Endometrium (tissue), 2 donors: ENCODE results near the gene PHF2.

ENCODE experiments used
- FAIRE-seq: peaks from 2 replicates; lab custom pipeline; 2012; peaks lifted over from hg19 to GRCh38; lab: Jason Lieb, UNC
- donor health status: control.
- donor health status: control.

The PHF2 gene

DNA sequence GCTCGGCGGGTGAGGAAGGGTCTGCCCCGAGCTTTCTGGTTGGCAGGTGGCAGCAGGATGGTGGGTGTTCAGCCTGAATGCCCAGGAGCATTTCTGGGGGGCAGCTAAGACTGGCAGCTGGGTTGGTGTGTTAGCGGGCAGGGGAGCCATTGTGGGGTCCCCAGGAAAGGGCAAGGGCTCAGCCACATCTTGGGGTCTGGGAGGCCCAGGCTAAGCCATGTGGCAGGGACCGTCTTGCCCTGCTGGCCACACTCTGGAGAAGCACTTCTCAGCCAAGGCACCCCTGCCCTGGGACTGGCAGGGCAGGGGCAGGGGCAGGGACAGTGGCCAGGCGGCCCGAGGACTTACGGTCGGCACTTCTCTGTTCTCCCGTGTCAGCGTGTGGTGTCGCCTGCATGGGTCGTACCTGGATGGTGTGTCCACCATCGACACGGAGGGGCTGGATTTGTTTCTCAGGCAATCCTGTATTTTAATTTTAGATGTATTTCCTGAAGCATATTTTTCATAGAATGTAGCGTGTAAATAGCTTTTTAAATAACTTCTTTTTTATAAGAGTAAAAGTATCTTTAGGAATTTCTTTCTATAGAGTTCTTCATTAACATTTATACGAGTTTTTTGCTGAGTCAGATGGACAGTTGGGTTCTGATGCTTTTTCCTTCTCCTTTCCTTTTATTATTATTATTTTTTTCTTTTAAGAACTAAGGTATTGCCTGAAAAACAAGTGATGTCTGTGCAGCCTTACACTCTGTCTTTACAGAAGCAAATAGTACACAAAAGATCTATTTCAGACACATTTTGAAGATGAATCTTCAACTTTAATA, 102.0 kb downstream of the PHF2 start:
- FAIRE-seq: no peak

DNA sequence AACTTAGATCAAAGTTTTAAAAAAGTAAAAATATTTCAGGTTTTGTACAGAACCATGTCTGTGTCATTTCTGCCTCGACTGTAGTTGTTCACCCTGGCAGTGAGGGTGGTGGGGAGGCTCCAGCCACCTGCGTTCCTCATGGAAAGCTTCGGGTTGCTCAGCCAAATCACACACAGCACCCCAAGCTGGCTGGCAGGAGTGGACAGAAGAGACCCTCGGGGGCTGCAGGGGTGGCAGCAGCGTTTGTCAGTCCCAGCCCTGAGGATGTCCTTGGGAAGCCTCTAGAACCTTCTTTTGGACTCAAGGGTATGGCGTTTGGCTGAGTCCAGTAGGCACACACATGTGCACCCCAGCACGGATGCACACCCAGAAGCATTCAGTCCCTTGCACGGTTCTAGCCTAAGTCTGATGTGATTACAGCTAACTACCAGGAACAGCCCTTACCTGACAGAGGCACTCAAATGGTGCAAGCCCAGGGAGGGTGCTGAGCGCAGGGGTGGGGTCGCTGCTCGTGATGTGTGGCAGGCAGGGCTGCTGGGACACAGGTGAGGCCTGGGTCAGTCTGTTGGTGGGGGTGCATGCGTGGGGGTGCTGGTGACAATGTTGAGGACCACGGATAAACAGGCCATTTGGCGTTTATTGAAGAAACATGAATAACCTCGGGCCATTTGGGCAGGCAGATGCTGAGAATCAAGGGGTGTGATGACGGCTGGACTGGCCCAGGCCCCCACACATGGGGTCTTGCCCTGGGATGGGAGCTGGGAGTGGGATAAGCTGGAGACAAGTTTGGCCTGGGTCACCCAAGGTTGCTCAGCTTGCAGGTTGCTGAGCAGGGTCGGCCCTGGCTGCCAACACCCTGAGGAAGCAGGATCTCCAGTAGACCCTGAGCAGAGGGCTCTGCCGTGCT, 103.4 kb downstream of the PHF2 start:
- no peak for FAIRE-seq

DNA sequence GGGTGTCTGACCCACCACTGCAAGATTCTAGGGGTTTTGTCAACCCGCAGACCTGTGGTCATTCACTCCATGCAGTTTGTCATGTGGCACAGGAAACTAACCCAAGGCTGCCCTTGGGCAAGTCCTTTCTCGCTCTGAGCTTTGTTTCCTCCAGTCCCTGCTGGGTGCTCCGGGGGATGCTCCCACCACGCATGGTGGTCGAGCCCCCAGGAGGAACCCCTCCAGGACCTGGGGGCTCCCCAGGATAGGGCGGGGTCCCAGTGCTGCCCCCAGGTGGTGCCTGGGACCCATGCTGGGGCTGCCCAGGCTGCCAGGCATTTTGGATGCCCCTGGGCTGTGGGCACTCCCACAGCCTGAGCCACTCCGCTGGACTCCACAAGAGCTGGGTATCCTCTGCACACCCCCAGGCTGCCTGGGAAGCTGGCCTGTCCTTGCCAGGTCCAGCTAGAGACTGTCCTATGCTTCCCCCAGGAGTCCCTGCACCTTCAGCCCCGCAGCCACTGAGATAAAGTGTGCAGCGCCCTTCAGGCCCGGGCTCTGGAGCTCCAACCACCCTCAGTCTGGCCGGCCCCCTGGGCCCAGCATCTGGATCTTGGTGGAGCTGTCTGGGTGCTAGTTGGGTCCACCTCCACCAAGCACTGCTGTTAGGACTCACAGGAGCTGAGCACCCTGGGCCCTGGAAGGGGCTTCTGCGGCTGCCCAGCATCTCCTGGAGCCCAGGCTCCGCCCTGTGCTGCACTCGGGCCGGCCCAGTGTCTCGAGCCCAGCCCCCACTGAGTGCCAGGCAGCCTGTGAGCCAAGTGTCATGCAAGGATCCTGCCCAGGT, 104.3 kb downstream of the PHF2 start:
- no peak for FAIRE-seq

DNA sequence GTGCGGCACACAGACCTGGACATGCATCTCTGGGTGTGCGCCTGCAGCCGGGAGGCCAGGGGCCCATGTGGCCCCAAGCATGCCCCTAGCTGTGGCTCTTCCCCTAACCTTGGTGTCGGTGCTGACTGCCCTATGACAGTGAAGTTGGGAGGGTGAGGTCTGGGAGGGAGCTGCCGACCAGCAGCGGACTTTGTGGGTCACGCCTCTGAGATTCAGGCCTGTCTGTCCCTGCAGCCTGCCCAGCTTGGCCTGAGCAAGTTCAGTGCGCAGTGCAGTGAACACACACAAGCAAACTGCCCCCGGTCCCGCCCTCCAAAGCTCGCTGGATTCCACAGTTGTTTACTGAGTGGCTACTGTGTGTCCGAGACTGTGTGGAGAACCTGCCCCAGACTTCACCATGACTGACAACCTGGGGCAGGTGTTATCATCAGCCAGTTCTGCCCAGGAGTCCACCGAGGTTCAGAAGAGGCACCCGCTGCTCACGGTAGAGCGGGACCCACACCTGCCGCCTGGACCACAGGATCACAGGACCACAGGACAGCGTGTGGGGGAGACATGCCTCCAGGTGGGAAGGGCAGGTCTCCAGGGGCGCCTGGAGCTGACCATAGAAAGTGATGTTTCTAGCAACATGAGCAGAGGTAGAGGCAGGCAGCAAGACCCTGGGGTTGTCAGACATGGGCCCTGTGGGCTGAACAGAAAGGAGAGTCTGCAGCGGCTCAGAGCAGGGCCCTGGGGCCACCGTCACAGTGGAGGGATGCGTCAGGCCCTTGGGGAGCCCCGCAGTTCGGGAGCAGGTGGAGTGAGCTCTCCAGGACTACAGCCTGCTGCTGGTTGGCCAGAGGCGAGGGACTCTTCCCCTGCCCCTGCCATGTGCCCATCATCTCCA, 105.1 kb downstream of the PHF2 start:
- no peak for FAIRE-seq

DNA sequence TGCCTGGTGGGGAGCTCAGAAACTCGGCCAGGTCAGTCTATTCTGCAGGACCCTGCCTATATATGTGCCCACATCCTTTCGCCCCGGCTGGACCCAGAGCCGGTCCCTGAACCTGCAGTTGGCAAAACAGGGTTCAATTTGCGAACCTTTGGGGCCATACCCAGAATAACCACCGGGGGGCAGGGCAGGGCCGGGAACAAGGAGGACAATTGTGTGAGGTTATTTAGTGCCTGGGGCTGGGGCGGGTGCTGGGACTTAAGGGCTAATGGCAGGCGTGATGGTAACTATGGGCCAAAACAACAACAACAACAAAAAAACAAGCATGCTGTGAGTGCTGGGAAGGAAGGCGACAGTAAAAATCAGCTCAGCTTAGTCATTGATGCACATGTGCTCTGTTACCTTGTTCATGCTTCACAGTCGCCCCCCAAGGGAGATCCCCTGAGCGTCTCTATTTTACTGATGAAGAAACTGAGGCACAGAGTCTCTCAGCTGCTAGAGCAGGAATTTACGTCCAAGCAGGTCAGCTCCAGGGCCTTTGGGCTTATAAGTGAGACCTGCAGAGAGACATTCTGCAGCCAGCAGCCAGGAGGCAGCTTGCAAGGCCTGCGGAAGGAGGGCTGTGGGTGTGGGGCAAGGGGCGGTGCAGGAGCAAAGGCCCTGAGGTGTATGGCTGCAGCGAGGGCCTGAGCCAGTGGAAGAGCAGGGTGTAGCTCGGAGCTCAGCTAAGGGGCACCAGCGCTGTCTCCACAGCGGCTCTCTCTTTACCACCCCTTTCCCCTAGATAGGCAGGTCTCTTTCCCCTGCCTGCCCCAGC, 106.0 kb downstream of the PHF2 start:
- no peak for FAIRE-seq

DNA sequence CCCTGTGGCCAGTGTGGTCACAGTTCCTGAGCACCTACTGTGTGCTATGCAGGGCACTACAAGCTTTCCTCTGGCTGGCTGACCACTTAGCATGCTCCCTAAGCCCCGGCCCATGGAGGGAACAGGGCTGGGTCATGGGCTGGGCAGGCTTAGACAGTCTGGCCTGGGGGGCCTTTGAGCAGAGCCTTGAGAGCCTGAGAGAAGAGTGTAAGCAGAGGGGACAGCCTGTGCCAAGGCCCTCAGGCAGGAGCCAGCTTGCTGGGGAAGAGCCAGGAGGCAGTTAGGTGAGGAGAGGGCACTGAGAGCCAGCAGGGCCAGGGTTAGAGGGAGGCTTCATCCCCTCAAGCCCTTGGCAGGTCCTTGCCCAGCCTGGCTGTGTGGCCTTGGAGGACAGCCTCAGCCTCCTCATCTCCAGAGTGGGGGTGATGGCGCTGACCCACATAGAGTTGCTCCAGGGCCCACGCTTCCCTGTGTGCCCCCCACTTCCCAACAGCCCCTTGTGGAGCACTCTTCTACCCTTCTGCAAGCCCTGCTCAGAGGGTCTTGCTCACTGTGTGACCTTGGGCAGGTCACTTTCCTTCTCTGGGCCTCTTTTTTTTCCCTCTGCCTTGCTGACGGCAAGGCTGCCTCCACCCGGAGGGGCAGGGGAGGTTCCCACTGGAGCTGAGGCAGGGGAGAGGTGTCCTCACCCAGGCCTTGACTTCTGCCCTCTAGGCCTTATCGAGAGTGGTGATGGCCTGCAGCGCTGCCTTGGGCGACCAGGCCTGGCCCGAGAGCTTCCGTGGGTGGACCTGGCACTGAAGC, 107.1 kb downstream of the PHF2 start:
- no peak for FAIRE-seq

DNA sequence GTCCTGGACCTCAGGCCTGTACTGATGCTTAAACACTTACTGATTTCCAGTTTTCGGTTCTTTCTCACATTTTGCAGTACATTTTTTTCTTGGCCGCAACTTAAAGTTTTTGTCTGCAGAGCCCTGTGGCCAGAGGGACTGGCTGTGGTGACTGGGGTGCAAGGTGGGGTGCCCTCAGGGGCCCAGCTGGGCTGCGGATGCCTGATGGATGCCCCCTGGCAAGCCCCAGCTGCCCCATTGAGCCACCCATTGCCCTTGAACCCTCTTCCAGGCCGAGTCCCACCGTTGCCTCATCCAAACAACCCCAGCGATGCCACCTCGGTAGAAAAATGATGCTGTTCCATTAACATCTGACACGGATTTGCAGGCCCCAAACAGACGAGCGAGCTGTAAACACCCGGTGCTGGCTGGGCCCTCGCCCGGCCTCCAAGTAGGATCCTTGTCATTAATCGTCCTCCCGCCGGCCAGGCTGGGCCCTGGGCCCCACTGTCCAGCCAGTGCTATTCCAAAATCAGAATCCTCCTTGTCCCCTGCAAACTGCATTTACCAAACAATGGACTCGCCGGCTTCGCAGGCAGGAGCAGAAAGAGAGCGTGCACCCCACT, 107.9 kb downstream of the PHF2 start:
- FAIRE-seq: no peak

DNA sequence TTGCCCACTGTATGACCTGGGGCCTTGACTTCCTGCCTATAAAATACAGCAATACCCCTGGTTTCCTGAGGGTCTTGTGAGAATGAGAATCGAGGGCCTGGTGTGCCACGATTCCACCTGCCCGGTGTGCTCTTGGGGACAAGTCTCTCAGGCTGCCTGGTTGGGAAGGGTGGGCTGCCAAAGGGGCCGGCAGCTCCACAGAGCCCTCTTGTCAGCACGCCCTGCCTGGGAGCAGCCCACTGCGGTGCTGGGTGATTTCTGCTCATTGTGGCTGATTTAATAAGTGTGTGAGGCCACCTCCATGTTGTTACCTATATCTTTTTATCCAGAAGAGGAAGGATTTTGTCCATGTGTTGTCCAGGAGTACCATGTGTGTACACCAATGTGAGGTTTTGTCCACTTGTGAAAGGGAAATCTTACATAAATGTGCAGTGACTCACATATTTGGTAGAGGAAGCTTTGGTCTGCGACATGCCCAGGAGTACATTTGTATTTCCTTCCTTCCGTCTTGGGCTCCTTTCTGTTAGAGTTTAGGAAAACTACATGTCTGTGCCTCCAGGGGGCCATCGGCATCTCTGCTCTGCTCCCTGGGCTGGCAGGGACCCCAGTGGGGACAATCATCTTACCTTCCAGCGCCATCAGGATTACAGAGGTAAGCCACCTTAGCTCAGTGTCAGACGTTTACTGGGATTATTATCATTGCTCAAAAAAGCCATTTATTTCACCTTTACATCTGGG, 108.6 kb downstream of the PHF2 start:
- no peak for FAIRE-seq

DNA sequence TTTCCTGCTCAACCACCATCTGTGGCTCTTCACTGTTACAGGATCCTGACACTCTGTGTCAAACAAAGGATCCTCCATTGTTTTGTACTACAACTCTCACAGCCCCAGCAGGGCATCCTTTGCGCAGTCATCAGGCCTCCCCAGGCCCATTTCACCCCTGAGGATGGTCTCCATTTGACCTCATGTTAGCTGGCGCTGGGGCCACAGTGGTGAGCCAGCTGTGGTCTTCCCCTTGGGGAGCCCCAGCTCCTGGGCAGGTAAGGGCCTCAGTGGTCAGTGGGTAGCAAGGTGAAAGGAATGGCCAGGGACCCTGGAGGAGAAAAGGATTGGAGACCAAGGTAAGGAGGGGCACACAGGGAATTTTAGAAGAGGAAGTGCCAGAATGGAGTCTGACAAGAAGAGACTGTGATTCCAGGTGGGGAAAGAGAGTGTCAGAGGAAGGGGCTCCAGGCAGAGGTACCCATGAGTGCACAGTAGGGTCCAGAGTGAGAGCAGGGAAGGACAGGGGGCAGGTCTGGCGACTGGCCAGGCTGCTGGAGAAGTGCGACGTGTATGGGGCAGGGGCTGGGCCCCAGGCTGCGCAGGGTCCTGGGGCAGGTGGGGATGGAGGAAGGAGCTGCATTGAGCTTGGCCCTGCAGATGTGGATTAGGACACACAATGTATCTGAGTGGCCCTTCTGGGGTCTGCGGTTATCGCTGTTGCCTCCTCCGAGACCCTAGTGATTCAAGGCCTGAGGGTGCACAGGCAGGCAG, 109.9 kb downstream of the PHF2 start:
- no peak for FAIRE-seq

DNA sequence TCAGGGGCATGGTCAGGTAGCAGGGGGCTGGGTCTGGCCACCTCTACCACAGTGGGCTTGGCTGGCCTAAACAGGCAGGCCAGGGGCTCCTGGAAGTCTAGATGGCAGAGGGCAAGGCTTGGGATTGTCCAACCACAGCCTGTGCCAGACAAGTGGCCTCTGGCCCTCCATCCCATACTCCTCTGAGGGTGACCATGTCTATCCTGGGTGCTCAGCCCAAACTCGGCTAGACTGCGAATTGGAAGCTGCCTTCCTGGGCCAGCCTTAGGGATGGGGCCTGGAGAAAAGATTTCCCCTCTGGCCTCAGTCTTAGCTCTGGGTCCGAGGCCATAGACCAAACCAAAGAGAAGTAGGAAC, 110.5 kb downstream of the PHF2 start:
- no peak for FAIRE-seq

DNA sequence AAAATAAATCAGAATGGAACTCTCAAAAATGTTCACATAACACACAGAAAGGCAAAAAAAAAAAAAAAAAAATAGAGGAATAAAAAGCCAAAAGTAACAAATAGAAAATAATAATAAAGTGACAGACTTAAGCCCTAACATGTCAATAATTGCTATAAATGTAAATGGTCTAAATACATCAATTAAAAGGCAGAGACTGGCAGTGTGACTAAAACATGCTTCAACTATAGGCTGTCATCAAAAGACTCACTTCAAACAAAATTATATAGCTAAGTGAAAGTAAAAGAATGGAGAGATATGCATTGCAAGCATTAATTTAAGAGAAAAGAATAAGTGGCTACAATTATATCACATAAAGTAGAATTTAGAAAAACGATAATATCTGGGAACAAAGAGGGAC, 114.2 kb downstream of the PHF2 start:
- FAIRE-seq: no peak

DNA sequence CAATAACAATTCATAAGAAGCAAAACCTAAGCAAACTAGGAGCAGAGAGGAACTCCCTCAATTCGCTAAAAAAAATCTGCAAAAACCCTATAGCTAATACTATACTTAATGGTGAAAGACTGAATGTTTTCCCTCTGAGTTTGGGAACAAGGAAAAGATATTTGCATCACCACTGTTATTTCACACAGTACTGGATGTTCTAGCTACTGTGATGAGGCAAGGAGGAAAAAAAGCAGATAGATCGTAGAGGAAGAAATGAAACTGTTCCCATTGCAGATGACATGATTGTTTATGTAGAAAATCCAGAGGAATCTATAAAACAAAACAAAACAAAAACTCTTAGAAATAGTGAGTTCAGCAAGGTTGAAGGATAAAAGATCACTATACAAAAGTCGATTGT, 116.7 kb downstream of the PHF2 start:
- FAIRE-seq: no peak

DNA sequence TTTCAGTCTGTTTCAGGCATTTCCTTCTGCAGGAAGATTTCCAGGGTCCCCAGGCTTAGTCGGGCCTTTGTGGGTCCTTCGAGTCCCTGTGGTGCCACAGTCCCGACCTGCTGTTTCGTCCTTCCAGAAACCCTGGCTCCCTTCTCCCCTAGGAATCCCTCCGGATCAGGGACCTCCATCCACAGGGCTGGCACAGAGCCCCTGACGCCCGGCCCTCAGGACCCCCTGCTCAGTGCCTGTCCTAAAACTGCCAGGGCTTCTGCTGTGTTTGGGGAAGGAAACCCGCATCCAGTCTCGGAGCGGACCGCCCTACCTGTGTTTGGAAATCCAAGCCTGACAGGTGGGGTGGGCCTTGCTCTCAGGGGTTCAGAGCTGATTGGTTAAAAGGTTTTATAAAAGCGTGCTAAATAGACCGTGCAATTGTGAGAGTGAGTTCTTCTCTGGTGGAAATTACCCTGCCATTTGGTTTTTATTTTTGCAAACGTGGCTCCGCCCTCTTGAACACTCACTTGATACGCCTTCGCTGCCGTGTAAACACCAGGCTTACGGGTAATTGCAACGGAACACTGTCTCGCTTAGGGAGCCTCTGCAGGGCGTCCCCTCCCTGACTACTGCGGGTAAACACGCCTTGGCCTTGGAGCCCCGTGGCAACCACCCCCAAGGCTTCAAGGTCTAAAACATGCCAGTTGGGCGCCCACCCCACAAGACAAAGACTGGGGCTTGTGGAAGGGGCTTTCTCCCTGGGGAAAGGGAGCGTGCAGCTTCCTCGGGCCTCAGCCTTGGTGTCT, 121.2 kb downstream of the PHF2 start:
- FAIRE-seq: no peak

DNA sequence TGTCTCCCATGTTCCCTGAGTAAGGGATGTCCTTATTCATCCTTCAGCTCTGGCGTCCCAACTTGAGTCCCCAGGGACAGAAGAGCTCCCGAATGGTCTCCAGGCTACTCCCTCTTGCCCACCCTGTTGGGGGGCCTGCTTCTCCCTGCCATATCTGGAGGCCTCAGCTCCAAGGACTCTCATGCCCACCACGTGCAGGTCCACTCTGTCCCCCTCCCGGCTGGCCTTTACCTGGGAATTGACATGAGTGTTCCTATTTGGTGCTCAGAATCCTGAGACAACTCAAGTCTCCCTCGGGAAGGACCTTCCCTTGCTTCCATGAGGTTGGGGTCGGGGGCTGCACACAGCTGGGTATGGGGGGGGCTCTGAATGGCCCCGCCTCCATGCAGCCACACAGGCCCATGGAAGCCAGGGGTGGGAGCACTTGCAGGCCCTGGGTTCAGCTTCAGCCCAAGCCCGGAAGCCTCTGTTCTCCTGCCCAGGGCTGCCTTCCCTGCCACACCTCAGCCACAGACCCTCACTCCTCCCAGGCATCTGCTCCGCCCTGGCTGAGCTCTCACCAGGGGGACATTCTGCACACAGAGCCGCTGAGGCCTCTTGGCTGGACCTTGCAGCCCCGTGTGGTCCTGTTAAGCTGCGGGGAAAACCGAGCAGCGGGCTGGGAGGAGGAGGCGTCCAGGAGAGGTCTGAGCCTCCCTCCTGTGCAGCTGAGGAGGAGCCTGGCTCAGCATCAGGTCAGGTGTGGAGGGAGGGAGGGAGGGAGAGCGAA, 121.9 kb downstream of the PHF2 start:
- FAIRE-seq: no peak

DNA sequence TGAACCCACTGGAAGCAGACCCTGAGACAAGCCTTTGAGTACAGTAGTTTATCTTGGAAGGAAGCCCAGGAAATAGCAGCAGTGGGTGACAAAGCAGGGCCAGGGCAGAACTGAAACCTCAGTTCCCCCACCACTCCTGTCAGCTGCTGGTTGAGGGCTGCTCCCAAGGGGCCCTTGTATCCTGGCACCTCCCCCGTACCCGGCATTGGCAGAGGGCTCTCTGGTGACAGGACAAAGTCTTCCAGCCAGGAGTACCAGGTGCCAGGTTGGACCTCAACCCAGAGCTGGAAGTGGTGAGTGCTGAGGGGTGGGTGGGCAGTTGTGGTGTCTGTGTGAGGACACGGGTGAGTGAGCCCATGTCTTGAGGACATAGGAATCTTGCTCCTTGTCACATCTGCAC, 123.3 kb downstream of the PHF2 start:
- FAIRE-seq: no peak

DNA sequence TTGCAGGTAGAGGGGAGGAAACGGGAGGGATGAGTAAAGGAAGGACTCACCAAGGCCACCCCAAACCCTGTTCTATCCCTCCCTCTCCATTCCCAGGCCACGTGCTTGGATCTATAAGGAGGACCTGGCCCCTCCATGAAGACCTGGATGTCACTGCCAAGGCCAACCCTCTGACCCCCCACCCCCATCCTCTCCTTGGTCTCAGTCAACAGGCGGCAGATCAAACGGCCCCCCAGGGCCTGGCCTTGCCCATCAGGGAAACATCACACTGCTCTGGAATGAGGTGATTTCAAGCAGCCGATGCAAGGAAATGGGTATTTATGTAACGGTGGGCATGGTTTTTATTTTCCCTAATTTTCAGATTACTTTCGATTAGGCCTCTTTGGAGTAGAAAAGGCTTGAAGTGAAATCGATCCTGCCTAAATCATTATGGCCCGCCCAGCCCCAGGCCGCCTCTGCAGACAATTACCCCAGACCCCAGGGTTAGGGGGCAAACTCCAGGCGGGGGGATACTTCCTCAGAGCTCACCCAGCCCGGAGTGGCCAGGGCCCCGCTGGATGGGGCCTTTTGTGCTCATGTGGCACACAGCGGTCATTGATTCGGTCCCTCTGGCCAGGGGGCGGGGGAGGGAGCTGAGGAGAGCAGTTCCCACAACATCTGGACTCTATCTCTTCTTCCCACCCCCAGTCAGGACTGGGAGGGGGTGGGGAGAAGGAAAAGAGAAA, 125.3 kb downstream of the PHF2 start:
- no peak for FAIRE-seq
